Measurements from ENCODE around the gene REV3L.

Gene REV3L

DNA sequence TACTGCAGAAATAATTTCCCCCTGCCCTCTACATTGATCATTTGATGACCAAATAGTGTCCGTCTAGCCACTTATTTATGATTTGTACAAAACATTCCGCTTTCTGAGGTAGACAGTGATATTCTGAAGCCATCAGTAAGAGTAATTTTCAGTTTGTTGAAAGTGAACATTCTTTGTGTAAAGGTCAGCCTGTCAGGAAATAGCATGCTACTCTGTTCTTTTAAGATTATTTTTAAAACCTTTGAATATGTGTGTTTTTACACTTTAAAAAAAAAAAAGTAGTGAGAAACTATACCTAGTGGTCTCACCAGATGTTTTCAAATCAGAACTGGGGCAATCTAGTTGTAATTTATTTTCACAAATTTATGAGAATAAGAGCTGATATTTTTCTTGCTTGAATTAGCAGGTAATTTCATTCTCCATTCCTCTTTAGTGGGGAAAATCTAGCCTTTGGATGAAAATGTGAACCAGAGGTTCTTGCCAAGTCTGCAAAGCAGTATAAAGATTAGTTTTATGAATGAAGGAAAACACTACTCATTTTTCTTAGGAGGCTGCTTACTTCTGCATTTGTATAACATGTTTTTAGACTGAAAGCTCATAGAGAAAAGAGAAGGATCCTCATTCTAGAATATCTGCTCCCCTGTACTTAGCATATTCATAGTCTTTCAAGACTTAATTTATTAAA is 12.1 kb upstream of the REV3L start:
- TF ChIP-seq CTCF (IDR thresholded peaks at IDR 0.05; ENCODE audit: insufficient read depth, low read depth, low read length, missing control alignments), result no peak
- no peak for DNase-seq (ENCODE audit: low read depth)
- H3K4me3 ChIP-seq (ENCODE audit: low read length), result no peak overlapping the region

GRCh38 chr6:111492499-111492898 is 9.5 kb upstream of the REV3L start:
- H3K4me3 ChIP-seq (ENCODE audit: low read length), result no peak overlapping the region
- no peak for DNase-seq (ENCODE audit: low read depth)
- TF ChIP-seq CTCF (IDR thresholded peaks at IDR 0.05; ENCODE audit: insufficient read depth, low read depth, low read length, missing control alignments), result no peak

- H3K4me3 ChIP-seq (ENCODE audit: low read length), result no peak overlapping the region
- TF ChIP-seq CTCF (IDR thresholded peaks at IDR 0.05; ENCODE audit: insufficient read depth, low read depth, low read length, missing control alignments), result no peak
- DNase-seq (ENCODE audit: low read depth), result no peak
These were observed 7.0 kb upstream of the REV3L start for GRCh38 chr6:111490067-111490466.

DNA sequence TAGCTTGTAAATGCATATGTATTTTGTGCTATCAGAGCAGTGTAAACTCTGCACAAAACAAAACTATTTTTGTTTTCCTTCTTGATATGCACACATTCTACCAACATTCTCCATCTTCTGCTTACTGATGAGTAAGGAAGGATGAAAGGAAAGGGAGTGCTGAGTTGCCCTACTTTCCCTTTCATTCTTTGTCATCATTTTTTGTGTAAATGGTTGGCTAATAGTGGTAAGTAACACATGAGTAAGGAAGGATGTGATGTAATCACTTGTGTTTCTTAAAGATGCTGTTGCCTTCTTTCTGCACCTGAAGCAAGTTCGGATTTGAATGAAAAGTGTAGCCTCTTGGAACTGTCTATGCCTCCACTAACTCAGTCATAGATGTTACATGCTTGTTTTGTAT is 4.6 kb upstream of the REV3L start:
- H3K4me3 ChIP-seq (ENCODE audit: low read length), result no peak overlapping the region
- no peak for TF ChIP-seq CTCF (IDR thresholded peaks at IDR 0.05; ENCODE audit: insufficient read depth, low read depth, low read length, missing control alignments)
- DNase-seq (ENCODE audit: low read depth), result peak; percentile 93

GRCh38 chr6:111486921-111487320 is 3.9 kb upstream of the REV3L start:
- no peak for TF ChIP-seq CTCF (IDR thresholded peaks at IDR 0.05; ENCODE audit: insufficient read depth, low read depth, low read length, missing control alignments)
- DNase-seq (ENCODE audit: low read depth), result no peak
- no peak overlapping the region for H3K4me3 ChIP-seq (ENCODE audit: low read length)

DNA sequence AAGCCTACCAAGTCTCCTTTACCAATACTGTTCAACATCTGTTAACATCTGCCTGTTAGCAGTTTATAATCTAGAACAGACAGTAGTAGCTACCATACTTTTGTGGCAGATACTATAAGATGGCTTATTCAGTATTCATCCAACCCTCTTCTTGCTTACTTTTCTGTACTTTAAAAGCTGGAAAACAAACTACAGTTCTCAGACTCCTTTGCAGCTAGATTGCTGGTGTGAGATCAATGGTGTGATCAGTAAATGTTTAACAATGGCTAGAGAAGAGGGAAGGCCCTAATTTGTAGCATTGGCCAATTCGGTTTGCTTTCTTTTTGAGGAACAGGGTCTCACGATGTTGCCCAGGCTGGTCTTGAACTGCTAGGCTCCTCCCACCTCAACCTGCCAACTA is 3.5 kb upstream of the REV3L start:
- DNase-seq (ENCODE audit: low read depth), result no peak
- H3K4me3 ChIP-seq (ENCODE audit: low read length), result no peak overlapping the region
- TF ChIP-seq CTCF (IDR thresholded peaks at IDR 0.05; ENCODE audit: insufficient read depth, low read depth, low read length, missing control alignments), result no peak

GRCh38 chr6:111485342-111485741 is 2.3 kb upstream of the REV3L start:
- no peak overlapping the region for H3K4me3 ChIP-seq (ENCODE audit: low read length)
- no peak for TF ChIP-seq CTCF (IDR thresholded peaks at IDR 0.05; ENCODE audit: insufficient read depth, low read depth, low read length, missing control alignments)
- no peak for DNase-seq (ENCODE audit: low read depth)

All from epithelial cell of esophagus (primary cell).